ENCODE data around the gene MCRIP2. TPM values are rescaled to one million over a fixed set of nuclear protein-coding genes. Genes with fewer than 3 reads are reported as not detected.
"Not testable (repeated sequence)": the region's sequence is repeated elsewhere in the genome, so short reads cannot be mapped to it uniquely, and the experiment has no call there.

The MCRIP2 gene
- total and polyA plus RNA-seq, 9 of the 15 experiments (the other 6 are each of a cell fraction or from before 2014, with no cell fraction given) = 0.80 to 120 (median 35.2) TPM

GRCh38 chr16:596736-597060 is 44.9 kb upstream of the MCRIP2 start (continued):
- no peak for TF ChIP-seq E2F1 (CRISPR knock-in tag; IDR thresholded peaks at IDR 0.05)
- TF ChIP-seq TRIM25 (IDR thresholded peaks at IDR 0.05; ENCODE audit: borderline replicate concordance) = no peak
- no peak for TF ChIP-seq COPS2 (conservative IDR thresholded peaks at IDR 0.05)

GRCh38 chr16:597655-598054 is 44.0 kb upstream of the MCRIP2 start:
- H3K36me3 ChIP-seq (ENCODE audit: control insufficient read depth, insufficient read depth, low read length) = peaks cover 47% of the 10 kb centered on the region; the same call in 2 of the 3 replicates
- H4K20me1 ChIP-seq (replicated peaks; ENCODE audit: control insufficient read depth, insufficient read depth, low read length); H3K9ac ChIP-seq (ENCODE audit: insufficient read depth in 1 of 2, low read depth in 2 of 2, low read length in 2 of 2); H3K27me3 ChIP-seq (ENCODE audit: control insufficient read depth in 2 of 2, insufficient read depth in 2 of 2, low read length in 2 of 2); in situ Hi-C loops (cut with MboI); H3K9me3 ChIP-seq (replicated peaks; ENCODE audit: control insufficient read depth, insufficient read depth, low read depth, low read length); CTCF ChIA-PET (ENCODE audit: low intra/inter-chr PET ratio); FAIRE-seq; H3K9me1 ChIP-seq (ENCODE audit: control insufficient read depth, insufficient read depth, low read length); DNase-seq (ENCODE audit: extremely low read depth in 1 of 4, low spot score in 3 of 4); H3K27ac ChIP-seq (ENCODE audit: extremely low read depth, low read depth, low read length); H3K4me3 ChIP-seq; H3K4me2 ChIP-seq (ENCODE audit: insufficient read depth, low read length); POLR2A ChIA-PET; intact Hi-C loops (cut with micrococcal nuclease); BruUV-seq (replicated peaks); ATAC-seq; H2AFZ ChIP-seq (ENCODE audit: low read depth, low read length): not testable (repeated sequence)
- TF ChIP-seq ZNF121 (CRISPR knock-in tag; conservative IDR thresholded peaks at IDR 0.05) = peak; percentile 70
- peaks cover 63% of the 10 kb centered on the region for H3K79me2 ChIP-seq (ENCODE audit: control insufficient read depth, insufficient read depth, low read length)
- 100% methylated on average over 5 of the region's 7 CpGs for WGBS (ENCODE audit: insufficient coverage, low coverage, missing lambda C conversion rate)
- H3K4me1 ChIP-seq (replicated peaks in 1 of 2; ENCODE audit: control insufficient read depth in 2 of 2, insufficient read depth in 2 of 2, low read length in 2 of 2) = peaks cover 0 to 29% of the 10 kb centered on the region in 2 experiments; a peak in 3 of 5 replicates
